Measurements from ENCODE around the gene USH1C.

The USH1C gene

DNA sequence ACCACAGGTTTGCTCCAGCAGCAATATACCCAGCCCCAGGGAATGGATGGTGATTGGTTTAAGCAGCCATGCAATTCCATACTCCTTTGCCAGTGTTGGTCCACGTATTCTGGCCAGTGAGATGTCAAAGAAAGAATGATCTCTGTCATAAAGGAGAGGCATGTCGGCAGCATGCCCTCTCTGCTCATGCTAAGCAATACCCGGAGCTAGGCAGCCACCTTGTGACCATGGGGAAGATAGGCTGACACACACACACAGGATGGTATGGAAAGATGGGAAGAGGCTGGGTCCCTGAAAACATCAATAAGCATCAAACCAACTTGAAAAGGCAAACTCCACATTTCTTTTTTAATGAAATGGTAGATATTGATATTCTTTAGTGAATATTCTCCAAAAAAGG, 72.7 kb downstream of the USH1C start:
- DNase-seq (ENCODE audit: low spot score): no peak

GRCh38 chr11:17469998-17470397, 74.2 kb downstream of the USH1C start:
- DNase-seq (ENCODE audit: low spot score): no peak

- no peak for DNase-seq (ENCODE audit: low spot score)
Measured at GRCh38 chr11:17468122-17468521, 76.1 kb downstream of the USH1C start.

DNA sequence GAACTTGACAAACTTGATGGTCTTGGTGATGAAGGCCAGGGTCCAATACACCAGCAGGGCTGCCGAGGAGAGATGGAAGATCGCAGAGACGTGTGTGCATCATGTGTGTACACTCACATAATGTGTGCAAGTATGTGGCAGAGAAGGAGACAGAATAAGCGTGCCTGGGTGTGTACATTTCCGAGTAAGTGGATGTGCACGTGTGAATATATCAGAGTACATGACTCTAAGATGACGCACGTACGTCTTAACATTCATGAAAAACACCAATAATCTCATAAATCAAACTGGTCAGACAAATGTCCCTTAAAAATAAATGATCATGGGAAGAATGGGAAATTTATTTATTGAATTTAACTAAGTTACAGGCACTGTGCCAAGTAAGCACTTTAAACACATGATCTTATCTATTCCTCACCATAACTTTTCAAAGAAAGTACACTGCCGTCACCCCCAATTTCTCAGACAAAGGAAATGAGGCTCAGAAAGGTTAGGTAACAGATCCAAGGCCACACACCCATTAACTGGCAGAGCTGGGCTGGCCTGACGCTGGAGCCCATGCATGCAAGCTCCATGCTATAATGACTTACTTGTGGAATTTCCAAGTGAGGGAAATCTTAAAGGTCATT, 80.6 kb downstream of the USH1C start:
- no peak for DNase-seq (ENCODE audit: low spot score)

GRCh38 chr11:17462940-17463339, 81.3 kb downstream of the USH1C start:
- DNase-seq (ENCODE audit: low spot score): no peak

- no peak for DNase-seq (ENCODE audit: low spot score)
Measured at GRCh38 chr11:17460406-17460805, 83.8 kb downstream of the USH1C start.

DNA sequence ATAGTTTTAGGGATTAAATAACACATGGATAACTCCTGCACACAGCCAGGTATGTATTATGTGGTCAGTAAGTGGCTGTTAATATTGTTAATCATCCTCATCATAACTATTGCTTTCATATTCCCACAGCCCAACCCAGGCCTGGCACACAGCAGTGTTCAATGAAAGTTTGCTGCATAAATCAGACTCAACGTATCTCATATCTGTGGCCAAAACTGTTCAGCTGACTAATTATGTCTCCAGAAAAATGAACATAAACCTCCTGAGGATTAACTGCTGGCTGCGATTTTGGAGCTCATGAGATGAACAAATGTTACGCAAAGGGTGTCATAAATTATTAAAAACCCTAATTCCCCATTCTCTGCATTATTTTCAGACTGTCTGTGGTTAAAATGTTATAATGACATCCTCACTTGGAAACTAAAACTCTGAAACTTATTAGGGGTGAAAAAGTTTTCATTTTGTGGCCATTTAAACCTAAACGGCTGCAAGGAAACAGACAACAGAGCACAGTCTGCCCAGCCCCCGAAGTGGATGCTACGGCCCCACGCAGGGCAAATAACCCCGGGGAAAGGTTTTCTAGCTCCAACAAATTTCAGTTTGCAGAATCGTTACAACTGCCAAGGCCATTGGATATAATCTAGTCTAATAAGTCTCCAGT, 84.8 kb downstream of the USH1C start:
- DNase-seq (ENCODE audit: low spot score): no peak

GRCh38 chr11:17458268-17458667, 85.9 kb downstream of the USH1C start:
- no peak for DNase-seq (ENCODE audit: low spot score)

DNA sequence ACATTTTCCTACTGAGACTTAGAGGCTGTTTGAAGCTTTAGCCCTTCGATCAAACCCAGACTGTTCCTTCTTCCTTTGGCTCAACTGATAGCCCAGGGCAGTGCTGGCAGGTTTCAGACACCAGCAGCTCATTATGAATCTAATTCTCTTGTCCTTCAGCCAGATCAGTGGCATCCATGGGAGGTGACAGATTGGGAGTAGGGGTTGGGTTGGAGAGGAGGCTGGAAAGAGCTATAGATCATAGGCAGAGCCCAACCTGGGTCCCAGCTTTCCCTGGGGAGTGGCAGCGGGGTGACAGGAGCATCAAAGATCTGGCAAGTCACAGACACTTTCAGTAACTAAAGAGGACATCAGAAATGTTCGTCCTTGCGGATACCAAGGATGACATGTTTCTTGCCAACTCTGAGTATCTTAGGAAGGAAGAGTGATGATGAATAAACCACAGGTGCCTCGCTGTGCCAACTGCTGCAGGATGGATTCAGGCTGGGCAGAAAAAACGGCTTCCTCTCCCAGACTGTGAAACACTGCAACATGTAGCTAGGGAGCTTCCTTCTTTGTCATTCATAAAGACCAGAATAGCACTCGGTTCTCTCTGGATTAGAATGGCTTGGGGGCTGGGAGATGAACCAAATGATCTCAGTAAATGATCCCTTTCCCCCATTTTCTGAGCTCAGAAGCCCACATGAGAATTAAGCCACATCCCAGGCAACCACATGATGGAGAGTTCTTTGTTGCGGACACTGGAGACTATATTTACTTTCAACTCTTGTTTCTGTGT, 86.6 kb downstream of the USH1C start:
- DNase-seq (ENCODE audit: low spot score): no peak

- DNase-seq (ENCODE audit: low spot score): no peak
Measured at GRCh38 chr11:17452668-17453067, 91.5 kb downstream of the USH1C start.

GRCh38 chr11:17449158-17449557, 95.1 kb downstream of the USH1C start:
- no peak for DNase-seq (ENCODE audit: low spot score)

GRCh38 chr11:17446482-17446881, 97.7 kb downstream of the USH1C start:
- DNase-seq (ENCODE audit: low spot score): no peak

DNA sequence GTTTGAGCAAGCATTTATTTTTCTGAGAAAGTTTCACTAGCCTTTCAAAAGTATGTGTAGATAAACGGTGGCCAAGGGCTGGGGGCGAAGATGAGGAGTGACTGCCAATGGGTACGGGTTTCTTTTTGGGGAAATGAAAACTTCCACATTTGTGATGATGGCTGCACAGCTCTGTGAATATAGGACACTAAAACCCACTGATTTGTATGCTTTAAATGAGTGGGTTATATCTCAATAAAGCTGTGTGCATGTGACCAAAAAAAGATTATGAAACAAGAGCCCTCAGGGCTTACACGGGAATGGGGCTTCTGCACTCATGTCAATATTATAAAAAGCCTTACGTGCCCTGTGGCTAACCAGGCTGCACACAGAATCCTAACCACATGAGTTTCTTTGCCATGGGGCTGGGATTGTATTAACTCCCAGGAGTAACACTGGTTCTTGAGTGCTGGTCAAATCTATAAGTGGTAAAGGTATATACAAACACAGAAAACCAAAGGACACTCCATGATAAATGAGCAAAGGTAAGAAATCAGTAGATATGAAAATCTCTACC, 98.9 kb downstream of the USH1C start:
- no peak for DNase-seq (ENCODE audit: low spot score)

- DNase-seq (ENCODE audit: low spot score): no peak
Measured at GRCh38 chr11:17443926-17444690, 100.1 kb downstream of the USH1C start.

Measured in hematopoietic multipotent progenitor cell treated with erythropoietin and hydrocortisone succinate and interleukin-3 and kit ligand, for 17 days (in vitro differentiated cells).